ENCODE results near the gene UBE2S.
A peak's percentile ranks its signal among the peaks of the same experiment; 100 is the strongest.

Gene UBE2S

GRCh38 chr19:55383279-55384130 is 24.1 kb downstream of the UBE2S start:
- Histone ChIP-seq H3K36me3 (ENCODE audit: insufficient read depth) (peaks cover 18% of the 10 kb centered on the region; the same call in 1 of the 2 replicates), H3K79me2 (ENCODE audit: insufficient read depth, low read depth) (peaks cover 41% of the 10 kb centered on the region), H3K4me3 (IDR thresholded peaks at IDR 0.05; ENCODE audit: insufficient read depth, low read depth, low read length) (no peak overlapping the region), H3K4me2 (peak overlapping the region; percentile 91), H4K20me1 (ENCODE audit: insufficient read depth) (peaks cover 20% of the 10 kb centered on the region), H3K27me3 (ENCODE audit: insufficient read depth, low read depth) (no peaks in the 10 kb centered on the region), H3K4me1 (ENCODE audit: low read depth, poor library complexity, severe bottlenecking) (peaks cover 33% of the 10 kb centered on the region), H2AFZ (ENCODE audit: low read depth) (peak overlapping the region; percentile 51; the same call in 1 of the 2 replicates), H3K27ac (peak overlapping the region; percentile 85), H3K9ac (peak overlapping the region; percentile 84)
- TF ChIP-seq CTCF (conservative IDR thresholded peaks at IDR 0.05; ENCODE audit: low read depth, low read length), result no peak

- H3K27ac ChIP-seq, result peak overlapping the region; percentile 51
- H3K4me3 ChIP-seq (IDR thresholded peaks at IDR 0.05; ENCODE audit: insufficient read depth, low read depth, low read length), result no peak overlapping the region
These were observed 25.0 kb downstream of the UBE2S start for GRCh38 chr19:55382522-55383054.

GRCh38 chr19:55382013-55382412 is 25.6 kb downstream of the UBE2S start:
- H3K9ac ChIP-seq, result no peak overlapping the region
- peaks cover 6% of the 10 kb centered on the region; the same call in 1 of the 2 replicates for H3K36me3 ChIP-seq (ENCODE audit: insufficient read depth)
- peak overlapping the region; percentile 91; the same call in 1 of the 2 replicates for H3K4me2 ChIP-seq
- no peak for TF ChIP-seq CTCF (conservative IDR thresholded peaks at IDR 0.05; ENCODE audit: low read depth, low read length)
- H3K27me3 ChIP-seq (ENCODE audit: insufficient read depth, low read depth), result no peaks in the 10 kb centered on the region
- H4K20me1 ChIP-seq (ENCODE audit: insufficient read depth), result peaks cover 6% of the 10 kb centered on the region; the same call in 1 of the 2 replicates
- H2AFZ ChIP-seq (ENCODE audit: low read depth), result no peak overlapping the region
- no peak overlapping the region for H3K4me3 ChIP-seq (IDR thresholded peaks at IDR 0.05; ENCODE audit: insufficient read depth, low read depth, low read length)
- peaks cover 29% of the 10 kb centered on the region for H3K79me2 ChIP-seq (ENCODE audit: insufficient read depth, low read depth)
- no peak overlapping the region for H3K27ac ChIP-seq
- H3K4me1 ChIP-seq (ENCODE audit: low read depth, poor library complexity, severe bottlenecking), result peaks cover 19% of the 10 kb centered on the region

More at GRCh38 chr19:55382522-55383054, 25.0 kb downstream of the UBE2S start:
- Histone ChIP-seq H3K79me2 (ENCODE audit: insufficient read depth, low read depth) (peaks cover 34% of the 10 kb centered on the region), H3K4me2 (peak overlapping the region; percentile 91), H3K36me3 (ENCODE audit: insufficient read depth) (peaks cover 12% of the 10 kb centered on the region; the same call in 1 of the 2 replicates), H3K4me1 (ENCODE audit: low read depth, poor library complexity, severe bottlenecking) (peaks cover 25% of the 10 kb centered on the region), H3K27me3 (ENCODE audit: insufficient read depth, low read depth) (no peaks in the 10 kb centered on the region), H4K20me1 (ENCODE audit: insufficient read depth) (peaks cover 12% of the 10 kb centered on the region), H2AFZ (ENCODE audit: low read depth) (peak overlapping the region; percentile 51; the same call in 1 of the 2 replicates), H3K9ac (peak overlapping the region; percentile 84; the same call in 1 of the 2 replicates)
- TF ChIP-seq CTCF (conservative IDR thresholded peaks at IDR 0.05; ENCODE audit: low read depth, low read length), result no peak

GRCh38 chr19:55379174-55379573 is 28.4 kb downstream of the UBE2S start:
- peaks cover 21% of the 10 kb centered on the region for H3K4me1 ChIP-seq (ENCODE audit: low read depth, poor library complexity, severe bottlenecking)
- no peaks in the 10 kb centered on the region for H3K36me3 ChIP-seq (ENCODE audit: insufficient read depth)
- no peak for TF ChIP-seq CTCF (conservative IDR thresholded peaks at IDR 0.05; ENCODE audit: low read depth, low read length)
- no peak overlapping the region for H3K4me3 ChIP-seq (IDR thresholded peaks at IDR 0.05; ENCODE audit: insufficient read depth, low read depth, low read length)
- H3K27me3 ChIP-seq (ENCODE audit: insufficient read depth, low read depth), result peaks cover under 1% of the 10 kb centered on the region; the same call in 1 of the 2 replicates
- H3K79me2 ChIP-seq (ENCODE audit: insufficient read depth, low read depth), result peaks cover 17% of the 10 kb centered on the region
- H3K9ac ChIP-seq, result no peak overlapping the region
- H2AFZ ChIP-seq (ENCODE audit: low read depth), result no peak overlapping the region
- no peak overlapping the region for H3K27ac ChIP-seq
- no peaks in the 10 kb centered on the region for H4K20me1 ChIP-seq (ENCODE audit: insufficient read depth)
- H3K4me2 ChIP-seq, result no peak overlapping the region

Measured in KMS-11 (cell line).